Fibroblast of mammary gland (primary cell): ENCODE results near the gene MGAT3.

Source experiments
- DNase-seq: peaks from one replicate; pipeline ENCODE4 v3.0.0-alpha.2; 2010; ENCODE audit warnings: low read depth
- H3K4me3 ChIP-seq: 2 replicates; pipeline ENCODE4 v1.5.1; 2011; ENCODE audit warnings: low read depth, mild to moderate bottlenecking, low read length, moderate library complexity; ENCODE audit not compliant: control insufficient read depth
- CTCF ChIP-seq: conservative IDR thresholded peaks from 2 replicates; pipeline ENCODE4 v1.5.1; 2011; ENCODE audit warnings: low read depth, low read length, inconsistent platforms; ENCODE audit not compliant: control insufficient read depth, insufficient read depth

The MGAT3 gene

DNA sequence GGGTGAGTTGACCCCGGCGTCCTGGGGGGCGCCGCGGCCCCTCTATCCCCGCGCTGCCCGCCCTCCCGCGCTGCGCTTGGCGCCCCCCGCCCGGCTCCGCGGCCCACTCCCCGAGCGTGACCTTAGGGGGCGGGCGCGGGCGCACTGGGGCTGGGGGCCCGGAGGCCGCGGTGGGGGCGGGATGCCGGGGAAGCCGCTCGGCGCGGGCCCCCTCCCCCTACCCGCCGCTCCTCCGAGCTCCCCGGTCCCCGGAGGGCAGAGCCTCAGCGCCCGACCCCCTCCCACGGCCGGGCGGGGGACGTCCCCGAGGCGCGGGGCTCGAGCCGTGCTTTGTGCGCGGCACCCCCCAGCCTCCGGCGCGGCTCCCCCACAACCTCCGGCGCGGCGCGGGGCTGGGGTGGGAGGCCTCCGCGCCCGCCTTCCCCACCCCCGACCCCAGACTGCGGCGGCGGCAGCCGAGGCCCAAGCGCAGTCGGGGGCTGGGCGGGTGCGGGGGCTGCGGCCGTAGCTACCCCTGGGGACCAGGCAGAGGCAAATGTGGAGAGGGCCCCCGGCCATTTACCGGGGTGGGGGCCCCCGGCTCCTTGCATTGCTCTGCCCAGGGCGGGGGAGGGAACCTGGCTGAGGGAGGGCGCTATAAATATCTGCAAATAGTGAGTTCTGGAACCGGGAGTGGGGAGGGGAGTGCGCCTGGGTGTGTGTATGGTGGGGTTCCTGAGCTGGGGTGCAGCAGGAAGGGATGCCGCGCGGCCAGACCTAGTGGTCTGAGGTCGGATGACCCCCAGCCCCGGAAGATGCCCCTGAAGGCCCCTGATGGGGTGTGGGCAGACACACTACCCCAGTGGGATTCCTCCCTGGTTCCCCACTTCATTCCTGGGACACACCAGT lies 988 bp downstream of the MGAT3 start:
- DNase-seq, result no peak
- no peak overlapping the region for H3K4me3 ChIP-seq
- no peak for TF ChIP-seq CTCF

DNA sequence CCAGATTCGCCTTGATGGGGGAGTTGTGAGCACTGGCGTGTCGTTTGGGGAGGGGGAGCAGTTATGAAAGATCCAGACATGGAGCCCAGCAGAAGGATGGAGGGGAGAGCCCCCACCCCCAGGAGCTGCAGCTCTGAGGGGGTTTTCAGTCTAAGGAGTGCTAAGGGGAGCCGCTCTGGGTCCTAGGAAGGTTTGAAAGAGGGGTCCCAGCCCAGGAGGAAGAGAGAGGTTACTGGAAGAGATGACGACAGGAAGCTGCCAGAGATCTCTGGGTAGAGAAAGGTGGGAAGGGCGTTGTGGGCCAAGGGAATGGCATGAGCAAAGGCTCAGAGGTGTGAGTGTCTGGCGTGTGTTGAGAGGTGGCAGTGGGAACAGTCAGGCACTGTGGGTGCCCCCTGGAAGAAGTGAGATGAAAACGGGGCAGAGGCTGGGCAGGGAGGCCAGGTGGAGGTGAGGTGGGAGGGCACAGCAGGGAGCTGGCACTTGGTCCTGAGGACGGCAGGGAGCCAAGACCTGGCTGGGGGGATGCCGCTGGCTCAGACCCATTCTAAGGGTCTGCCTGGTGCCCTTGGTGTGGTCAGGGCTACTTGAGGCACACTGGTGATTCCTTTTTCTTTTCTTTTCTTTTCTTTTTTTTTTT lies 1.8 kb downstream of the MGAT3 start:
- TF ChIP-seq CTCF, result no peak
- H3K4me3 ChIP-seq, result no peak overlapping the region
- no peak for DNase-seq

GRCh38 chr22:39459681-39460080 lies 2.9 kb downstream of the MGAT3 start:
- TF ChIP-seq CTCF, result no peak
- no peak overlapping the region for H3K4me3 ChIP-seq
- DNase-seq, result no peak

DNA sequence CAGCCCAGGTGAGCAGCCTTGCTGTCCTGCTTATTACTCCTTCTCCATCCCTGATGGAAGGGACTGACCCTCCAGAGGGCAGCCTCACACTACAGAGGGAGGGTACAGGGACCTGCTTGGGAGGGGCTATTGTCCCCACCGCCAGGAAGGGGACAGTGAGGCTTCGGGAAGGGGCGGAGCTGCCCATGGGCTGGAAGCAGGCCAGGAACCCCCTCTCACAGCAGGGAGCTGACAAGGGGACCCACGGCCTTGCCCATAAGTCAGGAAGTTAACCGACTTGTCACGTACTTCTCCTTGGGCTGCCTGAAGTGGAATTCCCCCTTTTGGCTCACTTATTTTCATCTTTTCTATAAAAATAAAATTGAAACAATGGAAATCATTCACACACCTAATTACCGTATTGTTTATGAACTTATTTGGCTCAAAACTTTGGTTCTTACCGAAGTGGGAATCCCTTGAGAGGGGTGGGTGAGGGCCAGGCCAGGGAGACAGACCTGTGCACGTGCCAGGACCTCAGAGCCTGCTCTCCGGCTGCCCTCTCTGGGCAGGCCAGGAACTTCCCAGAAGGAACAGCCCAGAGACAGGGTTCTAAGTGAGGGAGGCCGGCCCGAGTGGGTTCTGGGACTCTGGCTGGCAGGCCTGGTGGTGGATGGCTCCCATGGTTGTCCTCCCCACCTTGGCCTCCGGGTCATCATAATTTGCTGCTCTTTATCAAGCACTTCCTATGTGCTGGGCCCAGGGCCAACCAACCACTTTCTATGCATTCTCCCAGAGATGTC lies 5.8 kb downstream of the MGAT3 start:
- H3K4me3 ChIP-seq, result no peak overlapping the region
- DNase-seq, result no peak
- no peak for TF ChIP-seq CTCF

- DNase-seq, result no peak
- H3K4me3 ChIP-seq, result no peak overlapping the region
- TF ChIP-seq CTCF, result no peak
Observed at GRCh38 chr22:39463277-39463676, 6.5 kb downstream of the MGAT3 start.

GRCh38 chr22:39463931-39464390 lies 7.1 kb downstream of the MGAT3 start:
- DNase-seq, result no peak
- H3K4me3 ChIP-seq, result no peak overlapping the region
- TF ChIP-seq CTCF, result no peak
